Activated CD8-positive, alpha-beta memory T cell treated with anti-CD3 and anti-CD28 coated beads for 48 hours (primary cell): ENCODE data around the gene FOXN1.
"Not testable (repeated sequence)": the region's sequence is repeated elsewhere in the genome, so short reads cannot be mapped to it uniquely, and the experiment has no call there.

Experiments
- DNase-seq, 3 experiments: peaks; one replicate each; pipeline ENCODE4 v3.0.0-alpha.2; 2020; ENCODE audit warnings: low read depth in 2 of 3, low spot score in 2 of 3

Gene FOXN1

DNA sequence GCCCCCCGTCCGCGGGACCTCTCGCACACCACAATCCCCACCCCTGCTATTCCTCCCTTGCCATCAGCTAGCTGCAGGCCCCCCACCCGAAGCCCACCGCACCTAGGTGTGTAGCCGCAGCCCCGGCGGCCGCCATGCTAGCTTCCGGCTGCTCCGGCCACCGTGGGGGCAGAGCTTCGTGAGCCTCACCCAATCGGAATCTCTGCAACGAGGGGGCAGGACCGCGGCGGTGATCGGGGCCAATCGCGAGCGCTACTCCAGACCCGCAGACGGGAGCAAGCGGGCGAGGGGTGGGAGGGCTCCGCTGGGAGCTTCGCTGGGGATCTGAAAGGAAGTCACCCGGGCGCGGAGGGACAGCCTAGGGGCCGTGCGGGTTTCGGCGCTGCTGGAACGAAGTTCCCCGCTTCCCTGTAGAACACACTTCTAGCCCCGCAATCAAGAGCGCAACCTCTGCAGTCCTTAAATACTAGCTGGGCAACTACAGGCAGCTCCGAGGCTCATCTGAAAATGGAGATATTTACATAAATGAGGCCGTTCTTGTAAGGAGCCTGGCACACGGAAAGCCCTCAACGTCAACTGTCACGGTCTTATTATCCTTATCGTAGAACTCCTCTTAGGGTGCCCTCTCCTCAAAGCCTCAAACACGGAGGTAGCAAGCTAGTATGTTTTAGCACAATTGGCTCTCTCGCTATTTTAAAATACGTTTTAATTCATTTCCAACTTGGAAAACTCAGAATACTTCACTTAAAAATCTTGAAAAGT lies 65.4 kb downstream of the FOXN1 start, which contains the start of gene PIGS:
Gene PIGS, minus strand, starts transcription at position 164 of the 762 bp plus-strand sequence. Its CDS starts 28 bp downstream, at position 136.
- peak; percentile 68 to 86 (median 80) for DNase-seq

DNA sequence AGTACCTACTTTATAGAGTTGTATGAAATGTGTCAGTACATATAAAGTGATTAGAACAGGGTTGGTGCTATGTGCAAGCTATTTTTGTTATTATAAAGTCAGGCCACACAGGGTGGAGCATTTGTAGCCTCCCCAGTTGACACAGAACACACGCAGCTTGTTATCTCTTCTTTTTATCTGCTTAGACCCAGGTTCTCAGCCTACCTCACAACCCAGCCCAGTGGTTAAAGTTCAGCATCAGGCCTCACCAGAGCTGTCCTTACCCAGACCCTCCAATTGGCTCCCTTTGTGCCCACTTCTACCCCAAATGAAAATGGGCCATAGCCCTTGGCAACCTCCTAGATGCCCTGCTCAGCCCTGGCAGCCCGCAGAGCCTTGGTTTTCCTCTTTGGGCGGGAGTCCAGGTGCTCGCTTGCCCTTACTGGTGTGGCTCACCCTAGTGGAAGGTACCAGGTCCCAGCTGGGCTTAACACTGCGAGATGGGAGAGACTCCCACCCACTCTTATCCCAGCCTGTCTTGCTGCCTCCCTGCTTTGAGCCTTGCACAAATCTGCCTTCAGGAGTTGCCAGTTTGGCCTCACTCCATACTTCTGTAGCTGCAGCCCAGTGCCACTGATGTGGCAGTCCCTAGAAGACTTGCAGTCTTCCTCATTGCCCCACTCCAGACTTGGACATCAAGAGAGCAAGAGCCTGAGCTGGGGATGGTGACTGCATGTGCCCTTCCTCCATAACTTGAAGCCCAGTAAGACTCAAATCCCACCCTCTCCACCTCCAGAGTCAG lies 66.3 kb downstream of the FOXN1 start:
- DNase-seq = no peak

DNA sequence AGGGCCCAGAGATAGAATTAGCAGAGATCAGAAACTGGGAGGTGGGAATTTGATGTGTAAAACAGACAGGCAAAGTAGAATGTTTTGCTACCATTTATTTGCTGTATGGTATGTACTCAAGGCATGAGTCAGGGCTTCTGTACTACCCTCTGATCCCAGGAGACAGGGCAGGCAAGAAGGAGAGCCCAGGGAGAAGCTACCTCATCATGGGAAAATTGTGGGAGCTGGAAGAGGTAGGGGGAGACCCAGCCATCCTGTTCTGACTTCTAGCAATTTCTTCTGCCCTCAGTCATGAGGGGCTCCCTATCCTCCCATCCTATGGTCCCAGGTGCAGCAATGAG lies 66.9 kb downstream of the FOXN1 start:
- no peak for DNase-seq

DNA sequence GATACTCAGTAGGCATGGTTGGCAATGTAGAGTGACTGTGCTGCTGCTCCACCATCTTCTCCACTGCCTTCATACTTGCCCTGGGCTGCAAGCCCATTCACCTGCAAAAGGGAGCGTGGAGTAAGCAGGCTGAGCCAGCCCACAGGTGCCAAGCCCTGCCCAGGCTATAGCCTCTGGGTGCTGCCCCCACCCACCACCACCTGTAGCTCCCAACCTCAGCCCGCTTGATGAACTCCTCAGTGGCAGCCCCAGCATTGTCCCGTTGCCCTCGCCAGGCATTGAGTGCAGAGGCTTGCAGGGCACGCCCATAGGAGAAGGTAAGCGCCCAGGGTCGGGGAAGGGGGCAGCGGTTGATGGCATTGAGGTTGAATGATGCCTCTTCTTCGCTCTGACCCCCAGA lies 67.4 kb downstream of the FOXN1 start:
- DNase-seq = no peak

DNA sequence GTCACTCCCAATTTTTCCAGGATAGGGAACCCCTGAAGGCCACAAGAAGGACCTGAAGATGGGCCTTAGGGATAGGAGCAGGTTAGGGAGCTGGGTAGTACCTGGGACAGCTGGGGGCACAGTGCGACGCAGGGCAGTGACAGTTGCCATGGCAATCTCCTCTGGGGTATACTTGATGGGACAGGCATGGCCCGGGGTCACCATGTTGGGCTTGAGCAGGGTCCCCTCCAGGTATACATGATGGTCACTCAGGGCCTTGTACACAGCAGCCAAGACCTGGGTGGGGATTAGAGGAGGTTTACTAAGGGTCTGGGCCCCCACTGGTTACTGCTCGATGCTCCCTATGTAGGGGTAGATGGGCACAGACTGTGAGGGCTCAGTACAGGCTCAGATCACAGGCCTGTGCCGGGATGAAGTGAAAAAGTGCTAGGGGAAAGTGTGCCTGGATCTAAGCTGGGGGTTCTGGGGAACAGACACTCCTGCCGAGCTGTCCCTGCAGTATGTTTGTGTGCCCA lies 67.9 kb downstream of the FOXN1 start:
- no peak for DNase-seq

DNA sequence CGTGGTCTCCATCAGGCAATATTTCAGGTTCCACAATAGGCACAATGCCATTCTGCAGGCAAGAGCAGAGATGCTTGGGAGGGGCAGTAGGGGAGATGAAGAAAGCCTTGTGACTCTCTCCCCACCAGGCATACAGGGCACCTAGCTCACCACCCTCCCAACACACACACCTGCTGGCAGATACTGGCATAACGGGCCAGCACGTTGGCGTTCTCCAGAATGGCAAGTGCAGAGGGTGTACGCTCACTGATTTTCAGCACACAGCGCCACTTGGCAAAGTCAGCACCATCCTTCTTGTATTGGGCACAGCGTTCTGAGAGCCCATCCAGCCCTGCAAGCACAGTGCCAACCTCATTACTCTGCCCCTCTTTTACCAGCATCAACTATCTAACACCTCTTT lies 68.4 kb downstream of the FOXN1 start:
- no peak for DNase-seq

DNA sequence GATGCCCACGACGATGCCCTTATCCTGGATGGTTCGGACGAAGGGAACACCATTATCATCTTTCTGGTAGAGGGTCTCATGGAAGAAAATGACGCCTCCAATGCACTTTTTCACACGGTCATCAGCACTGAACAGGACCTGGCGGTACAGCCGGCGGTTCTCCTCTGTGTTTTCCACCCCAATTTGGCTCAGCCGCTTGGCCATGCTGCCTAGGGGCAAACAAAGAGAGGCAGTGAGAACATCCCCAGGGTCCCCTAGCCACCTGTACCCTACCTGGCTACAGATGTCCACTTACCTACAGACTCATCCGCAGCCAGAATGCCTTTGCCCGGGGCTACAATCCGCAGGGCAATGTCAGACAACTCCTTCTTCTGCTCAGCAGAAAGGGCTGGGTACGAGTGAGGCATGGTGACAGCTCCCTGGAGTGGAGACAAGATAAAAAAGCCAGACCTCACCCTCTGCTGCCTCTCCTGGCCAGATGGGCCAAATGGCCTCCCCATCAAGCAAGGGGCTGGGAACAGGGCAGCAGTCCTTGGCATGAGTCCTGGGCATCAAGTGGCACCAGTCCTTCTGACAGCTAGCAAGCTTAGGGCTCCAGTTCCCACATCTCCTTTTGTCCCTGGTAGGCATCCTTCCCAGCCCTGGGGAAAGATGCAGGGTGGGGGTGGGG lies 69.1 kb downstream of the FOXN1 start:
- no peak for DNase-seq

DNA sequence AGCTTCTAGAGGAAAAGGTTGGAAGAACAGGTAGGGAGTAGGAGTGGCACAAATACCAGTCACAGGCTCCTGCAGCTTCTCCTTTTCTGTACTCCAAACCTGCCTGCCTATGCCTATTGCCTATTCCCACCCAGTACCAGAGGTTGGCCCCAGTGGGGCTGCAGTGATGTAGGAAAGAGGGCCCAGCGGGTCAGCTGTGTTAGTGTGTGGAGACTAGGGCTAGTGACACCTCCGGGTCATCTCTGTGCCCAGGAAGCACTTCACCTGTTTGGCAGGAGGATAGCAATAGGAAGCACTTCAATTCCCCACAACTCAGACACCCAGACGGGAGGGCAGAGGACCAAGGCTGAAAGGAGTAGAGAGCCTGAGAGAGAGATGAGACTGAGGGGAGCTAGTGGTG lies 69.9 kb downstream of the FOXN1 start:
- DNase-seq = not testable (repeated sequence)

DNA sequence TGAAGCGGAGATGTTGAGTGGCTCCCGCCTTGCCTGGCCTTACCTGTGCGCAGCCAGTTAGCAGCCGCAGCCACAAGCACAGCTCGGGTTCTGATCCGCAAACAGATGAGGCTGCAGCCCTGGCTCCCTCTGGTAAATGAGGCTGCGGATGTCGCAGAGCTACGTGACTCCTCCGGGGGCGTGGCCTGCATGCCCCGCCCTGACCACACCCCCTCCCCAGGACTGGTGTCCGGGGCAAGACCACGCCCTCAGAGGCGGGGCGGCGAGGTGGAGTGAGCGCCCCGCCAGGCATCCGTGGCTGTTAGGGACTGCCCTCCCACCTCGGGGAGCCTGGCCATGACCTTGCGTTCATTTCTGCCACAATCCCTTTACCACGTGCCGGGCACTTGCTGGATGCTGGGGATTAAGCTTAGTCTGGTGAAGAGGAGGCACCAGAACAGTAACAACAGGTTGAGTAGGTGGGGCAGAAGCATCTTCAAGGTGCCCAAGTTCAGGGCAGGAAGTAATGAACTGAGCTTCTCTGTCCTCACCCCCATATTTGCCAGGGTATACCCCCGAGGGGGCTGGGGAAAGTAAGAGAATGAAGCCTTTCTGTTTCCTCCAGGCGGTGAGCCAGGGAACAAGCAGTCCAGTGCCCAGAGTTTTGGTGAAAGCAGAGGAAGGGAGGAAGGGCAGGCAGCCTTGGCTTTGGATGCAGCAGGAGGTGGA lies 70.8 kb downstream of the FOXN1 start, which contains the start of gene ALDOC:
Gene ALDOC, minus strand, starts transcription at position 138 of the 708 bp plus-strand sequence. CDS start 1,363 bp downstream, outside the sequence.
- DNase-seq = peak; percentile 90 to 93 (median 90)

DNA sequence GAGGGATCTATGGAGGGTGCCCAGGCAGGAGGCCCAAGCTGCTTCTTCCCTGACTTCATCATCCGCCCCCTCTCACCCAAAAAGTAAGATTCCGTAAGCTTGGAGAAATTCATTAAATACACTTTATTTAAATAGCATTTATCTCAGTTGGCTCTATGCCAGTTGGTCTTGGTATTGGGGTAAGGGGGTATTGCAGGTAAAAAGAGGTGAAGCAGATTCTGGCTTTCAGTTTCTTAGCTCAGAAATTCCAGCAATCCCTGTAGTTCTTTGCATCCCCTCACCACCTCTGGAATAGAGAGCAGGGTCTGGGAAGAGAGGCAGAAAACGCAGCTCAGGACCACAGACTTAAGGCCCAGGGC lies 71.3 kb downstream of the FOXN1 start:
- no peak for DNase-seq

DNA sequence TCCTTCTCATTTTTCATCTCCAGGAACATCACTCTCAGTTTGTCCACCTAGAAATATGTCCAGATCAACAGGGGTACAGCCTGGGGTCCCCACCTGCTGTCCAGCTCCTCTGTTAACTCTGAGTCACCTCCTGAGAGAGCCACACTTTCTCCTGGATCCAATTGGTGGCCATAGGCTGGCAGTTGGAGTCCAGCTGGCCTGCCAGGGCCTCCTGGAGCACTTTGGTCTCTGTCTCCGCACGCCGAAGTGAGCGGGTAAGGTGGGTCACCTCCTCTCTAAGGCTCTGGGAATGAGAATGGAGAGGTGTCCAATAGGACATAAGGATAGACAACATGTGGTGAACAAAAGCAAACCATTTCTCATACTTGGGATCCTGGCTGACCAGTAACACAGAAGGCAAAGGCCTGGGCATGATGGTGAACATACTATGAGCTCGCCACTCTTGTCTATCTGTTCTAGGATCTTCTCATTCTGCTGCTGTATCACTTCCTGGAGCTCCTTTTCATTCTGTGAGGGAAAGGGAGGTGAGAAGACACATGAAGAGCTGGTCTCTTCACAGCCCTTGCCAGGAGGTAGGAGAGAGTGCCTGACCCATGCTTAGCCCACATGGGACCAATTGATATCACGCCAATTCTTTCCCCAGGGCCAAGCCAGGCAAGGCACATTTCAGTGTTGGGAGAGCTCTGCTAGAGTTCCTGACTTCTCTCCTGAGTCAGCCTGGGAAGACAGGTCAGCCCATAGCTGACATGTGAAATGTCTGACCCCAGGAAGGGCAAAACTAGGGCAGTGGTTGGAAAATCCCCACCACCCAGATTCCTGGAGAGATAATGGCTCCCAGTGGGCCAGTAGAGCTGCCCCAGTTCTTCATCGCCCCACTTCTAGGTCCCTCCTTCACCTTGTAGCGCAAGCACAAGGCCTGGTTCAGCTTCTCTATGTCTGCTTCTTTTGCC lies 72.4 kb downstream of the FOXN1 start:
- DNase-seq = no peak

DNA sequence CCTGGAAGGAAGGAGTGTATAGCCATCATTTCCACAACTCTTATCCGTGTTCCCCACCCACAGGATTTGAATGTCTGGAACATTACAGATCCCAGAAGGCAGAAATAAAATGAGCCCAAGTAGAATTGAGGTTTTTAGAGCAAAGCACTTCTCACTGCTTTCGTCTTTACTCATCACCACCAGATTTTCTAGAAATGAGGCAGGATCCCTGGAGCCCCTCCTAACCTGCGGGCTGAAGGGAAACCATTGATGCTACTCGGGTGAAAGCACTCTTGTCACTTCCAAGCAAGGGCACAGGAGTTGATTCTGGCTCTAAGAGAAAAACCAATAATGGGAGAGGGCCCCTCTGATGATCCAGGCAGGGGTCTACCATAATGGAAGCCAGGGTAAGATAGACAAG lies 73.4 kb downstream of the FOXN1 start:
- no peak for DNase-seq

DNA sequence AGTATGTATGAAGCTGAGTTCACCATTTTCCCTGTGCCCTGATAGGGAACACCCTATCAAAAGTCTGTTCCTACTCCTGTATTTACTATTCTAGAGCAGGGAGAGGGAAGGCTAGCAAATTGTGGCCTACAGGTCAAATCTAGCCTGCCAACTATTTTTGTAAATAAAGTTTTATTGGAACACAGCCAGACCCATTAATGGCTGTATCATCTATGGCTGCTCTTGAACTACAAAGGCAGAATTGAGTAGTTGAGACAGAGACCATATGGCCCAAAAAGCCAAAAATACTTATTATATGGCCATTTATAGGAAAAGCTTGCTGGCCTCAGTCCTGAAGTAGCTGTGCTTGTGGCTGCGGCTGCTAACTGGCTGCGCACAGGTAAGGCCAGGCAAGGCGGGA lies 74.8 kb downstream of the FOXN1 start:
- no peak for DNase-seq

DNA sequence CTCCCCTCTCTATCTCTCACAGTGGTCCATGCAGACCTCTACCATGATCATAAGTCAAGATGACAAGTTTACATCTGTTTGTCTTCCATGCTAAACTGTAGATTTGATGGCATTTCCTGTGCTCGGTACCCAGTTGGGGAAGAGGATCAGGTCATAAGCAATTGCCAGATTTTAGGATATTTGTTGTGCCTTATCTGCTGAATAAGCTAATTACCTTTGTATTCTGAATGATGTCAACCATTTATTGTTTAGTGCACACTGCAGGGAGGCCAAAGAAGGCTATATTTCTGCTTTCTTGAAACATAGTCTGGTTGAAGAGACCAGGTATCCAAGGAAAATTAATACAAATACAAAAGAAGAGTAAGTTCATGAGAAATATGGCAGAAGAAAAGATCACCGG lies 76.4 kb downstream of the FOXN1 start:
- DNase-seq = no peak

DNA sequence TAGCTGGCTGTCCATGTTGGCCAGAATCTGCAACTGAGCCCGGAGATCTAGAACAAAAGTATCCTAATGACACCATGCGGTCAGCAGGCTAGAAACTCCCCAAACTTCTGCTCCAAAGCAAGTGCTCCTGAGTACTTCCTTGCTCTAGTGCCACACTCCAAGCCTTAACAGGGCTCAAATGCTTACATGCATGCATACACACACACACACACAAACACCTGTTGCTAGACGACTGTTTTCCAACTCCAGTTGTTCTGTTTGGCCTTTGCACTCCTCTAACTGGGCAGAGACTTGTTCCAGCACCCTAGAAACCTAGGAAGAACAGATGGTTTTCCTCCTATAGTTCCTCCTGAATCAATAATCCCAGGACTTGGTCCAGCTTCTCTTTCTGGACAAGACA lies 78.3 kb downstream of the FOXN1 start:
- no peak for DNase-seq

DNA sequence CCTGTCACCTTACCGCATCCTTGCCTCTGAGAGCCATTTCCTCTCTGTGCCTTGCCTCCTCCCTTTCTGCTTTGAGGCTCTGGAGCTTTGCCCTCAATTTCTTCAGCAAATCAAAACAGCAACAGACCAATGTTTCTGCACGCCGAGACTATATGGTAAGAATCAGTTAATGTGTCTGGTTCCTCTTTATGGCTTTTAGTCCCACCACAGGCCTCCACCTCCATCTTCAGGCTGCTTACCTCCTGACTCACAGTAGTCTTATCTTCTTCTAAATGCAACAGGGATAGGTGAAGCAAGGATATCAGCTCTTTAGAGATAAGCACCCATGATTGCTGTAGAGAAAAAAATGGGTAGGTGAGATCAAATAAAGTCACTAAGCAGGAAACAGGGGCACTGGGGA lies 79.7 kb downstream of the FOXN1 start:
- DNase-seq = no peak
